Kidney capillary endothelial cell (primary cell): ENCODE measurements around the gene ADD2.
A peak's percentile ranks its signal among the peaks of the same experiment; 100 is the strongest.

Source experiments
- DNase-seq: peaks from one replicate; pipeline ENCODE4 v3.0.0-alpha.2; 2018; ENCODE audit warnings: low spot score

ADD2 gene

DNA sequence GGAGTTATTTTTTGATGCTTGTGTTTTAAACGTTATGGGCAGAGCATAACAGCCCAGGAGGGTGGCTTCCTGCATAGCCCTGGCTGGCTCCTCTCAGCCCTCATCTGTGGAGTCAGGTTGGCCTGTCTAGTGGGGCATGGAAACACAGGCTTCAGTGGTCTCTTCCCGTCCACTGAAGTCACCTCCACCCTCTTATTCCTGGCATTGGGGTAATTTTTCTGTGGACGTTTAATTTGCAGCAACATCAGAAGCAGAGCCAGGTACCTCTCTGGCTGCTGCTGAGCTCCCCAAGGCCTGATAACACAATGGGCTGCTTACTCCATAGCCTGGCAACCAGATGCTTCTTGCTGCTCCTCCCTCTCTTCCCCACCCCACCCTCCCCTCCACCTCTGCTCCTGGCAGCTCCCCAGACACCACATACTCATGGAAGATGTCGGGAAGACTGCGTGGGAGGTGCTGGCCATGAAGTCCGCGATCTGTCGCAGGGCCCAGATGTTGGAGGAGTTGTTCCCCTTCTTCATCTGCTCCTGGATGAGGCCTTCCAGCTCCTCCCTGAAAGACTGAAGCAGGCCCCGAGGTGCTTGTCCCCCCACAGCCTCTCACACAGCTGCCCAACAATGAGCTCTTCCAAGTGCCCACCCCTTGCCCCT is 64.0 kb downstream of the ADD2 start:
- DNase-seq = no peak

DNA sequence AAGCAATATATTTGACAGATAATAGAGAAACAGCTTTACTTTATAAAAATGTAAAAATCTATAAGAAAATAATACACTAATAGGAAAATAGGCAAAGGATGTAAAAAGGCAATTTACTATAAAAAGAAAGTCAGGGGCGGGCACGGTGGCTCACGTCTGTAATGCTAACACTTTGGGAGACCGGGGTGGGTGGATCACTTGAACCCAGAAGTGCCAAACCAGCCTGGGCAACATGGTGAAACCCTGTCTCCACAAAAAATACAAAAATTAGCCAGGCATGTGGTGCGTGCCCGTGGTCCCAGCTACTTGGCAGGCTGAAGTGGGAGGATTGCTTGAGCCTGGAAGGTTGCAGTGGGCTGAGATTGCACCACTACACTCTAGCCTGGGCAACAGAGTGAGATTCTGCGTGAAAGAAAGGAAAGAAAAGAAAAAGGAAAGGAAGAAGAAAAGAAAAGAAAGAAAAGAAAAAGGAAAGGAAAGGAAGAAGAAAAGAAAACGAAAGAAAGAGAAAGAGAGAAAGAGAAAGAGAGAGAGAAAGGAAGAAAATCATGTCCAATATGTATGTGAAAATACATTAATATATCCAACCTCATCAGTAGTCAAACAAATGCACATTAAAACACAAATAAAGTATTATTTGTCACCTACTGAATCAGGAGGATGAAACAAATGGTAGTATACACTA is 65.1 kb downstream of the ADD2 start:
- DNase-seq = no peak

DNA sequence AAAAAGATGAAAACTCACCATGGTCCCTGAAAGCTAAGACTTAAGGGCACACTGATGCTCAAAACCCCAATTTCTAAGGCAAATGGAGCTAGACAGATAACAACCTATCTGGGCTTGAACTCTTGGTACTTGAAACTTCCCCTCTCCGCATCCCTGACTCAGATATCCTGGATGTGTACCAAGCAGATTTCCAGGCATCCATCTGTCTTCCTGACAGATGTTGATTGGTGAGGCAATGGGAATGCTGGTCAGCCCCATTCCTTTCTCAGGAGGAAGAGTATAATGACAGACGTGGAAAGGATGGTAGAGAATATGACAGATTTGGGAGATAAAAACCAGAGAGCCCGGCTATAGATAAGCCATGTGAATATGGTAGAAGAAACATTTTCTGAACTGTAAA is 69.2 kb downstream of the ADD2 start:
- no peak for DNase-seq

DNA sequence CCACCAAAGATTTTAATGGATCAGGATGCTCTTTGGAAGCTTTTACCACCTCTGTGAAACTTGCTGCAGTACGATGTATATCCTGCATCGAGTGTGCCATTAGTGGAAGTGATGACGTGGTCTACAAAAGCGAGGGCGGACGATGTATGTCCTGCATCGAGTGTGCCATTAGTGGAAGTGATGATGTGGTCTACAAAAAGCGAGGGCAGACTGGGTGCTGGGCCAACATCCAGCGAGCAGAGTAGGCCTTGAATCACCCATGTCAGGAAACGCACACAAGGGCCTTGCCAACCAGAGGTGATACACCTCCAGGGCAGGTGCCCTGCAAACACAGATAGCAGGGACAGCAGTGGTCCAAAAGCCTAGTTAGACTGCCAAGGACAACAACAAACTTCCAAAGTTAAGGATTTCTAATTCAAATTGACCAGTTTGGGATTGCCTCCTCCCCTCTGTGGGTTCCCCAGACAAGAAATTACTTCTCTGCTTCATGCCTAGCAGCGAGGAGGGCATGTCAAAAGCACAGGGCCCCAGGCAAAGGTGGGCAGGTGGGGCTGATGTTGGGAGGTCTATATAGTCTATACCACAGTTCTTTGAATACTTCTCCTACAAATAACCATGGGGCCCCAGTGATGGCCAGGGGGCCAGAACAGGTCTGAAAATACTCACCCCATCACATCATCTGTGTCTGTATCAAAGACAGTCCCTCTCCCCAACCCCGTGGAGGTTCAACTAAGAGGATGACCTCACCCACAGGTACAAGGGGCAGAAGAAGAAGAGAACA is 70.2 kb downstream of the ADD2 start:
- DNase-seq = no peak

DNA sequence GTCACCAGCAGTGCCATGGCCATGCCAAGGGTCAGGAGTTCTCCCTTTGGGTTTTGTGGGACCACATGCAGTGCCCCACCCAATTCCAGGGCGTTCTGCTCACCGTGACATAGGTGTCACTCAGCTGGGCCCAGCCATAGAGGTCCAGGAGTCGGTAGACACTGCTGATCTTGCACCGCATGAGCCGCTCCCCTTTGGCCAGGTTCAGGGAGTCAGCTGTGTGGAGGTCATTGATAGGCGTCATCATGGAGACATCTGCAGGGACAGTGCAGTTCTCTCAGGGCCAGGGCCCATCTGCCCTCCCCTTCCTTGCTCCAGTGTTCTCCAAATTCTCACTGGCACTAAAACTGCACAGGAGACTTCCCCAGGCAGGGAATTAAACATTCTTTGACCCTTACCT is 71.9 kb downstream of the ADD2 start:
- no peak for DNase-seq

DNA sequence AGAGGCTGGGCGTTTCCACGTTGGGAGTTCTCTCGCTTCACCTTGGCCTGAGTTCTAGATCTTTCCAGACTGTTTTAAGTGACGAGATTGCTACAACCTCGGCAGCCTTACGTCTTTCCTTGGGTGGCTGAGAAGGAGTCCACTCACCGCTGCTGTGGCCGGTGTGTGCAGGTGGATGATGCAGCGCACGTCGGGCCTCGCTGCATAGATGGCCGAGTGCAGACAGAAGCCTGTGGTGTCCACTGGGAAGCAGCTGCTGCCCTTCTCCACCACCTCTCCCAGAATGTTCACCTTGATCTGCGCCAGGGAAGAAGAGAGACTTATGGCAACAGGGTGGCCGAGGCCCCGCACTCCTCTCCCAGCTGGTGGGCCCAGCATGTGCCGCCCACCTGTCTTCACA is 75.7 kb downstream of the ADD2 start:
- no peak for DNase-seq

DNA sequence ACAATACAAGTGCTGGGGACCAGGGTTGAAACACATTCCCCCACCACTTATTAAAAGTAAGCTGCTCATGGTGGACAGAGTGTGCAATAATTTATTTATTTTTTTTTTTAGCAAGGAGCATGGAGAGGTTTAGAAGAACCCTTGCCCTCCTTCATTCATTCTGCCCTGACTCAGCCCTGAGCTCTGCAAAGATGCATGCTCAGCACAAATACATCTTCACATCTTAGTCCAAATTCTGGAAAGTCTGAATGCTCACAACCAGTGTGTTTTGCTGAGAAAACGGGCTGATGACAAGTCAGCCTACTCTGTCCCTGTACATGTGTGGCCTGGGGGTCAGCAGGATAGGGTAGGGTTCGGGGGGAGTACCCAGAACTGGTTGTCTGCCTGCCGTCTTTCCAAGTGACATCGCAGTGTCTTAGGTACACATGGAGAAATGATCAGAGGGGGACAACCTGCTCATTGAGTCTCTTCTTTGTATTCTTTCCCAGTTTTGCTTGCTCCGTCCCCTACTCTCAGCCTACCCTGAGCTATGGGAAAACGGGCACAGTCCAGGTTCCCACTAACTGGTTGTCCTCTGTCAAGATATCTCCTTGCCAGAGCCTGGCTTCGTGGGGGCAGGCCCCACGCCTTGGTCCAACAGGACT is 76.4 kb downstream of the ADD2 start:
- DNase-seq = no peak

DNA sequence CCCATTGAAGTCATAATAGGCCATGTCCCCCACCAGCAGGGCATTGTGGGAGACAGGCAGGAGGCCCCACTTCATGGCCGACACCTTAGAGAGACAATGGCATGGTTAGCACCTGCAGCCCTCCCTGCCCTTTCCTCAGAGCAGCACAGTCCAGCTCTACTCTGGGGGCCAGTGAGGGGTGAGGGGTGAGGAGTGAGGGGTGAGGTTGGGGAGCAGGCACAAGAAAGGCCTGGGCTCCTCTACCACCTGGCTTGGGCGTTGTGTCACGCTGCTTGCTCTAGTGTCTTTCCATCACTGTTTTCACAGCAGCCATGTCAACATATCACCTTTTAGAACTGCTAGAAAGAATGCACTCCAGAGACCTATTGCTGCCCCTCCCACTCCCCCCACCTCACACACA is 77.2 kb downstream of the ADD2 start:
- DNase-seq = no peak

DNA sequence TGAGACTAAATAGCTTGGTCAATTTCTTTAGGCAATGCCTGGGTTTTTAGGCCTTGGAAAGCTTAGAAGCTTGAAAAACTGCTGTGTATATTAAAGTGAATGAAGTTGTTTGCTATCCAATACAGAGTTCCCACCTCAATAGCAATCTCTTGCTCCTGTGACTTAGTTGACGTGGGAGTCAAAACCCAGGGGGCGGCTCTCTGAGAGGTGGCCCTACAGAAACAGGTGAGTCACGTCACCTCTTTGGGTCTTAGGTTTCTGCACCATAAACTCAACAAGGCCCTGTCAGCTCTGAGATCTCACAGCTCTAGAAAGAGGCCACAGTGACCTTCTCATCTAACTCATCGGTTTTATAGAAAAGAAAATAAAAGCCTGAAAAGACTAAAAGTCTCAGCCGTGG is 79.6 kb downstream of the ADD2 start:
- DNase-seq = no peak

DNA sequence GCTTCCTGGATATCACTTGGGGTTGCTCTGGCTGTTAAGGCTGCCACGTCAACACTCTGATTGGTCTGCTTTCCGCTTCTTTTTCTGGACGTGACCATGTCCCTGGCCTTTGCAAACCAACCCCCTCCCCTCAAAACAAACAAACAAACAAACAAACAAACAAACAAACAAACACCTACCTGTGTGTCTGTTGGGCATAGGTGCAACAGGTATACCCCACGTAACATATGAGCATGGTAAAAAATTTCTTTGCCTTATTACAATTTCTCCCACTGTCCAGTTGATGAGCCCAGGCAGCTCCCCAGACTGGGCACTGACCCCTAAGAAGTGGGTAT is 80.6 kb downstream of the ADD2 start:
- no peak for DNase-seq

DNA sequence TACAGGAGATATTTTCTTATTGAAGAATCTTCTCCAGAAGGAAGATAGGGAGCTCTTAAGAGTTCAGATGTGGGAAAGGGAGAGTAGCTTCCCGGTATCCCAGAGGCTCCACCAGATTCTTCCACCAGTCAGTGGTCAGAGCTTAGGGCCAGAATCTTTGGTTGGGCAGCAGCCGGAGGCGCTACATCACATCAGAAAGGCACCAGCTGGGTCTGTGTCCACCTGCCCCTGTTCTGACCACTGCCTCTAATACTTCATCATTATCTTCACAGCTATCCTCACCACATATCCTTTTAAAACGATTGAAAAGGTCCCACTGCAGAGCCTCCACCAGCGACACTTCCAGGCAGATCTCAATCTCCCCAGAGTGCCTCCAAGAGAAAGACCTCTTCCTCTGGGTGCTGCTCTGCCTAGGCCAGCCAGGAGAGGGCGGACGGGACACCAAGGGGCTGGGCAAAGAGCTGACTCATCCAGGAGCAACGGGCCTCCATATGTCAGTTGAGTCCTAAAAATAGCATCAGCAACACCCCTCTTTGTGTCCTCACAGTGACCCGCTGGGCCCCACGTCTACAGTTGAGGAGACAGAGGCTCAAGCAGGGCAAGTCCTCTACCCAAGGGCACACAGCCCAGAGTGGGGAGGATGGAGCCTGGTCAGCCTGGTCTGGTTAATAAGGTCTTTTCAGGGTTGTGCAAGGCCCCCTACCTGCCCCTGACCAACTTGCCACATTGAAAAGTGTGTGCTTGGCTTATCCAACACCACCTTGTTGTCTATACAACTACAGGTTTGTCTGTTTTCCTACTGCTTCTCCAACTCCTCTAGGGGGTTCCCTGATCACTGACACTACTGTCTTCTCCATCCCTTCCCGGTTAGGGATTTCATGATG is 81.2 kb downstream of the ADD2 start:
- peak; percentile 10 for DNase-seq

DNA sequence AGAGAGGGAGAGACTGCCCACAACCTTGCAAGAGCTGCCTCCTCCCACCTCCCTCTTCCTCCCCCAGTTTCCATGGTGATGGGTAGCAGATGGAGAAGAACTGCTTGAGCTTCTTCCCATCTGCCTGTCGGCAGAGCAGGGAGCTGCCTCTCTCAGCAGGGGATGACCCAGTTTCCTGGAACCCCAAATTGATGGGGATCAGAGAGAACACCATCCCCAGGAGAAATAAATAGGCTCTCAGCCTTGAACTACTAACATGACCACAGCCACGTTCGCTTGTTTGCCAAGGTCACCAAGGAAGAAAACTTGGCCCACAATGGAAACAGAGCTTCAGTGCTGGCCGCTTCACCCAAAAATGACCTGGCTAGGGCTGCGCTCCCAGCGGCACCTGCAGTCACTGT is 82.2 kb downstream of the ADD2 start:
- no peak for DNase-seq

DNA sequence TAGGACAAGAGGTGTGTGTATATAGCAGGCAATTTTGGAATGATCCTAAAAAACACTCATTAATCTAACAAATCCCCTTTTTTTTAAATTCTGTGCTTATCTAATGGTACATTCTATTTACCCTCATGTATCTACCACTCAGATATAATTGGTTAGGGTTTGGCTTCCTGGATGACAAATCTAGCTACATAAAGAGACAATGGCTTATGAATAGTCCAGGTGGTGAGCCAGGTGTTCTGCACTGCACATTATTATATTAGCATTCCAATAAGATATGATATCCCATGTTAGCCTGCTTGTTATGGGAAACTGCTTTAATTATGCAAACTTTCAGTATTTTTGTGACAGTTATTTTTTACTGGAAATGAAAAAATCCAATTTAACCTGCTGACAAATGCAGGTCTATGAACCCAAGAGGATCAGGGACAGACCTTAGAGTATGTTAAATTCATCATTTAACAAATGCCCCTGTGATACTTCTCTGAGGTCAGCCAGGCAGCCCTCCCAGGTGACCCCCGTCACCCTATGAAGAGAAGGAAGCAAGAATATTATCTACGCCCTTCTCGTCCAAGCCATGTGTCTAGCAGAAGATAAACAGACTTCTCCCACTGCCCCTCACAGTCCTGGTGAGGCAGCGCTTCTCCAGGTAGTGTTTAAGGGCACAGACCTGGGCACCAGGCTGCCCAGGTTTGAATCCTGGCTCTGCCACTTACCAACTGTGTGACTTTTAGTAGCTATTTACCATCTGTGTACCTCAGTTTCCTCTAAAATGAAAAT is 83.0 kb downstream of the ADD2 start:
- no peak for DNase-seq

DNA sequence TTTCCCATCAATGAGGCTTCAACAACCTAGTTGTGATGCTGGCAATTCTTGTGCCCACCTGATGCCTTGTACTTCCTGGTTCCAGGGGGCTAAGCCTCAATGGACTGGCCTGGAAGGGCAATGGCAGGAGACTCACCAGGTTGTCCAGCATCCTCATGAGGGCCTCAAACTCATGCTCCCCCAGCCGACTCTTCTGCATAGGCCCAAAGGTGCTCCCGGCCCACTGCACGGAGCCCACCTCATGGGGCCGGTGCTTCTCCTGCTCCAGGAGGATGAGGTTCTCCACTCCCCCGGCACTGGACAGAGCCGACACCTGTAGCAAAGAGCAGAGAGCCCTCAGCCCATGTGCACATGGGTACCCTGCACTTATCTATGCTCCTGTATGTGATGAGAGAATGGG is 84.5 kb downstream of the ADD2 start:
- no peak for DNase-seq

DNA sequence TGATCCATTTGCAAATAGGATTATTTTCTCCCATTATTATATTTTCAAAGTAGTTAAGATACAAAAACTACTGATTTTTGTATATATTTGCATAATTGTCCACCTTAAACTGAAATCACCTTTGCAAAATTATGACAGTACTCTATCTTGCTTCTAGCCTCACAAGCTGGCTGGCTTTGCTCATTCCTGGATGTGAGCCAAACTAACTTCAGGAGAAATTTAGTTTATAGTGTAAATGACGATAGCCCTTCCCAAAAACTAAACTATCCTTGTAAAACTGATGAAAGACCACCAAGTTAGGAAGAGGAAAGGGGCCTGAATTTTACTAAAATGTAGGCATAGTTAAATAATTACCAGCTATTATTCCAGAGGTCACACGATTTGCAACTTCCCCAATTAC is 87.3 kb downstream of the ADD2 start:
- no peak for DNase-seq

DNA sequence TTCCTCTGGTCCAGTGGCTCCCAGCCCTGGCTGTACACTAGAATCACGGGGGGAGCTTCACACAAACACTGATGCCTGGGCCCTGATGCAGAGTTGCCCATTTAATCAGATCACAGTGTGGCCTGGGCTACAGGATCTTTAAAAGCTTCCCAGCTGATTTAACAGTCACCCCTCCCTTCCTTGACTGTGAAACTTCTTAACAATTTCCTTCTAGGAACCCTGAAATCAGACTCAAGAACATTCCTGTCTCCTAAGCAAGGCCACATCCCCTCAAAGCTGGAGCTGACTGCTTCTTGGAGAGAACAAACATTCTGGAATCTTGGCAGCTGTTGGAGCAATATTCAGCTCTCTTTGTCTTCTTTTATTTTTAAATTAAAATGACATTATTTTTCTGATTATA is 88.7 kb downstream of the ADD2 start:
- DNase-seq = no peak

DNA sequence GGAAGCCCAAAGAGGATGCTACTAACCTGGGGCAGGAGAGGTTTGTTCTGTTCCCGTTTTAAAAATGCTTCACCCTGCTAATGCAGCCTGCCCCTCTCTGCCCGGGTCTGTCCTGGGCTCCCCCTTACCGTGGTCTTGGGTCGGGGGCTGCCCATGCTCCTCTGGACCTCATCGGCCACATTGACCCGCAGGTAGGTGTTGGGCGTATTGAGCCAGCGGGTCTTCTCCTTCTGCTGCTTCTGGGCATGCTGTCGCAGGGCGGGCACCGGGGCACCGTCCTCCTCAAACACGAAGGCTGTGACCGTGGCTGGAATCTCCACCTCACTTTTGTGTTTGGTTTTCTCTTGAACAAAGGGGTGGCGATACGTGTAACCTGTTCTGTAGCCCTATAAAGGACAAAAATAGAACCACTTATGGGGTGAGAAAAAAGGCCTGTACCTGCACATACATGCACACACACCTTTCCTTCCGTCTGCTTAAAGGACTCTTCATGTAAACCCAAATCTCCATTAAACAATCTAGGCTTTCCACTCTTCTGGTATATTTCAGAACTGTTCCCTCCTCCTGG is 89.3 kb downstream of the ADD2 start:
- no peak for DNase-seq

DNA sequence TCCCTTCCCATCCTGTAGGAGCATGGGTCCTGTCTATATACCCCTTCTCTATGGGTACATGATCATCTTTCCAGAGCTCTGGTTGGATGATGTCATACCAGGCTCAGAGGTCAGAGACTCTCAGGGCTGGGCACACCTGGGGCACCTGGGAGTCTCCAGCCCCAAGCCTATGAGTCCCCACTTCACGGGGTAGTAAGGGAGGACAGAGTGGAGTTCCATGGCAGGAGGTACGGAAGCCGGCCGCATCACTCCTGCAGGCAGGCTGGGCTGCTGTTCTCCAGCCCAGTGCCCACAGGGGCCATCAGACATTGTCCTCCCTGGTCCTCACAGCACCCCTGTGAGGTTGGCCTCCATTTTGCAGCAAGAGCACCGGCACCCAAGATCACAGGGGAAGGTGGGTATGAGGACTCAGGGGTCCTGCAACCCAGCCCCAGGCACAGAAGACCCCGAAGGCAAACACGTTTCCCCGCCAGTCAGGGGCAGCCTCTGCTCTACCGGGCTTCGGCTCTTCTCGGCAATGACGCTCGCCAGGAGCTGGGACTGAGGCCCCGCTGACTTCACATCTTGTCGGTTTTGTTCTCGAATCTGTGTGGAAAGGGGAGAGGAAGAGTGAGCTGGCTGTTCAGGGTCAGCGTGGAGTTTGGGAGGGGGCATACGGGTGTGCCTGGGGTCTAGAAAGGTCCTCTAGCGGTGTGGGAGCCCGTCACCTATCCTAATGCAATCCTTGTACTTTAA is 91.5 kb downstream of the ADD2 start:
- no peak for DNase-seq

DNA sequence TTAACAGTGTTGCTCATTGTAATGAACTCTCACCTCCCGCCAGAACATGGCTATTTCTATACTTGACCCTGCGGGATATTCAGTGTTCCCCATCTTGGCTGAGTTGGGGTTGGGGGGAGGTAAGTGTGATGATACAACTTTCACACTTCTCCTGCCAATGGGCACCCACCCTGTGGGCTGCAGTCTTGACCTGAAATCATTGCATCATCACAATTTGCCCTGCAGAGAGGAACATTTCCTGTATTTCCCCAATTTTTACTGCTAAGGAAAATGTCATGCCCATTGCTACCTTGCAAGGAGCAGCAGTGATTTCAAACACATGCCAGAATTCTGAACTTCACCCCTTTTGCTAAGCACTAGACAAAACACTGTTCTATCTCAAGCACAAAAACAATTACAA is 92.1 kb downstream of the ADD2 start:
- no peak for DNase-seq
